Stimulated activated memory B cell treated with anti-CD40 and anti-IgM and Interleukin-4, amounts not matched to agents 10 μg/mL and 1 μg/mL and 100 μg/mL, for 72 hours (primary cell): ENCODE results near the gene B4GALT5.
"Not testable (repeated sequence)": the region's sequence is repeated elsewhere in the genome, so short reads cannot be mapped to it uniquely, and the experiment has no call there.

Experiments used
- ATAC-seq: fragments of 150-1000 bp; cut with Tn5 transposase; 2 replicates; pipeline ENCODE4 v1.10.0; 2021
- H3K27ac Mint-ChIP-seq: one replicate; pipeline ENCODE4 v1.8.0; 2022; ENCODE audit warnings: mild to moderate bottlenecking, mixed read lengths
- H3K27me3 Mint-ChIP-seq: one replicate; pipeline ENCODE4 v1.8.0; 2022; ENCODE audit warnings: mixed read lengths
- H3K36me3 Mint-ChIP-seq: one replicate; pipeline ENCODE4 v1.8.0; 2022; ENCODE audit warnings: mixed read lengths
- H3K4me1 Mint-ChIP-seq: one replicate; pipeline ENCODE4 v1.8.0; 2022; ENCODE audit warnings: mixed read lengths
- H3K4me3 Mint-ChIP-seq: one replicate; pipeline ENCODE4 v1.8.0; 2022; ENCODE audit warnings: mild to moderate bottlenecking, moderate library complexity, mixed read lengths
- H3K9me3 Mint-ChIP-seq: one replicate; pipeline ENCODE4 v1.8.0; 2022; ENCODE audit warnings: mixed read lengths

Gene B4GALT5

DNA sequence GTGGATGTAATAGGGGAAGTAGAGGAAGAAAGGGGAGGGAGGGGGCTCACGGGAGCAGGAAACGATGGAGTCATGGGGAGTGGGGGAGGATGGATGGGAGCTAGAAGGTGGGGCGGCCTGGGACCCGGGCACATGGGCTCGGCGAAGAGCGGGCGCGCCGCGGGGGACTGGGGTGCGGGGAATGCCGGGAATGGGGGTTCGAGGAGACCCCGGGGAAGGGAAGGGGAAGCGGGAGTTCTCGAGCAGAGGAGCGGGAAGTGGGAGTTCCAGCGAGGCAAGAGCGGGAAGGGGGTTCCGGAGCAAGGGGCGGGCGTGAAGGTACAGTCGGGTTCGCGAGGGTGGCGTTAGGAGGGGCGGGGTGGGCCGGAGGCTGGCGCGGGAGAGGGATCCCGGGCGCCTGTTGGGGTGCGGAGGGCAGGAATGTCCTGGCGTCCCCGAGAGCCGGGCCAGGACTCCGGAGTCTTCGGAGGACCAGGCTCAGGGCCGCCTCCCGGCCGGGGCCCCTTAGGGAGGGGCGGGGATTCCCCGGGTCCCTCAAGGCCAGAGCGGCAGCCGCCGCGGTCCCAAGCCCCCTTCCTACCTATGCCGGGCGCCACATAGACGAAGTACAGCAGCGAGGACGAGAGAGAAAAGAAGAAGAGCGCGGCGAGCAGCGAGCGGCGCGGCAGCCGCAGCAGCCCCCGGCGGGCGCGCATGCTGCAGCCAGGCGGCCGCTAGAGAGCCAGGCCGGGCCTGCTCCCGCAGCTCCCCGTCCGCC lies 504 bp downstream of the B4GALT5 start:
- no peaks in the 10 kb centered on the region for H3K9me3 Mint-ChIP-seq
- ATAC-seq = peak; percentile 81
- H3K4me3 Mint-ChIP-seq = peak overlapping the region; percentile 87
- H3K27me3 Mint-ChIP-seq = no peaks in the 10 kb centered on the region
- H3K36me3 Mint-ChIP-seq = peaks cover 7% of the 10 kb centered on the region
- peak overlapping the region; percentile 88 for H3K27ac Mint-ChIP-seq
- H3K4me1 Mint-ChIP-seq = peaks cover 52% of the 10 kb centered on the region

DNA sequence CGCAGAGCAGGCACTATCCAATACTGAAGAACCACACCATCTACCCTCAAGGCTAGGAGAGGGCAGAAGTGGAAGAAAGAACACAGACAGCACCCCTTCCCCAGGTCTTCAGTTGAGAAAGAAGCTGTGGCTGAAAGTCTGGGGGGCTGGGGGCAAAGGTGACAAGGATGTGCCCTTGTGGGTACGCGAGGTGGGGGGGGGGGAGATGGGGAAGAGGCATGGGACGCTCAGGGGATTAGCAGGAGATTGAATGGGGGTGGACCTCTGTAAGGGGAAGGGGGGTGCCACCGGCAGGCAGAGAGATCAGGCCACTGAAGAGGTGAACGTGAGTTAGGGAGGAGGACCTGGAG lies 1.1 kb downstream of the B4GALT5 start:
- H3K9me3 Mint-ChIP-seq = no peaks in the 10 kb centered on the region
- H3K4me1 Mint-ChIP-seq = peaks cover 52% of the 10 kb centered on the region
- peaks cover 7% of the 10 kb centered on the region for H3K36me3 Mint-ChIP-seq
- H3K27me3 Mint-ChIP-seq = no peaks in the 10 kb centered on the region
- no peak for ATAC-seq
- peak overlapping the region; percentile 87 for H3K4me3 Mint-ChIP-seq
- H3K27ac Mint-ChIP-seq = peak overlapping the region; percentile 88

DNA sequence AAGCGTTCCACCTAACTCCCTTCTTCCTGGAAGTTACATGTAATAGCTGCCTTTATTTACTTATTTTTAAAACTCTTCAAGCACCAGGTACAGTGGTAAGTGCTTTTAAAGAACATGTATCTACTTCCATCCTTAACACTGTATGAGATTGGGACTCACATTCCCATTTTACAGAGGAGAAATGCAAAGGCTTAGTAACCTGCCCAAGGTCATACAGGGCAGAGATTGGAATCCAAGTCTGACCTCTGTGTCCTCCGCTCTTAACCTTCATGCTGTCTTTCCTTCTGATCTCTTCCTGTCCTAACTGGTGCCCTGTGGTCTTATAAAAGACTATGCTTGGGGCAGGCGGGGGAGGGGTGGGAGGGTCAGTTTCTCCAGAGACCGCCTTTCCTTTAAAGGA lies 1.6 kb downstream of the B4GALT5 start:
- Mint-ChIP-seq H3K27ac (peak overlapping the region; percentile 88), H3K4me1 (peaks cover 55% of the 10 kb centered on the region), H3K27me3 (no peaks in the 10 kb centered on the region), H3K9me3 (no peaks in the 10 kb centered on the region), H3K4me3 (peak overlapping the region; percentile 87), H3K36me3 (peaks cover 7% of the 10 kb centered on the region)
- no peak for ATAC-seq

DNA sequence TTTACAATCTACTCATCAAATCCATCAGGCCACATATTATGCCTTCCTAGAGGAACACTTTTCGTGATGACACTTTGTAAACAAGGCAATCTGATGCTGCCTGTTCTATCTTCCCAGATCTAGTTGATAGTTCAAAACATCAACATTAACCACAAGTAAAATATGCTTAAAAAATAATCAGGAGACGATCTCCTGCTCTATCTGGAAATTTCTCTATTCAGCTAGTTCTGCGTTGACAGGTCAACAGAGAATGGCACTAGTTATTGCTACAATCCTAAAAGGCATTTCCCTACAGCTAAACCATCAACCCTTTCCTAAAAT lies 2.1 kb downstream of the B4GALT5 start:
- Mint-ChIP-seq H3K4me1 (peaks cover 60% of the 10 kb centered on the region), H3K36me3 (peaks cover 7% of the 10 kb centered on the region), H3K9me3 (no peaks in the 10 kb centered on the region), H3K27ac (peak overlapping the region; percentile 88), H3K27me3 (no peaks in the 10 kb centered on the region), H3K4me3 (peak overlapping the region; percentile 87)
- ATAC-seq = no peak

DNA sequence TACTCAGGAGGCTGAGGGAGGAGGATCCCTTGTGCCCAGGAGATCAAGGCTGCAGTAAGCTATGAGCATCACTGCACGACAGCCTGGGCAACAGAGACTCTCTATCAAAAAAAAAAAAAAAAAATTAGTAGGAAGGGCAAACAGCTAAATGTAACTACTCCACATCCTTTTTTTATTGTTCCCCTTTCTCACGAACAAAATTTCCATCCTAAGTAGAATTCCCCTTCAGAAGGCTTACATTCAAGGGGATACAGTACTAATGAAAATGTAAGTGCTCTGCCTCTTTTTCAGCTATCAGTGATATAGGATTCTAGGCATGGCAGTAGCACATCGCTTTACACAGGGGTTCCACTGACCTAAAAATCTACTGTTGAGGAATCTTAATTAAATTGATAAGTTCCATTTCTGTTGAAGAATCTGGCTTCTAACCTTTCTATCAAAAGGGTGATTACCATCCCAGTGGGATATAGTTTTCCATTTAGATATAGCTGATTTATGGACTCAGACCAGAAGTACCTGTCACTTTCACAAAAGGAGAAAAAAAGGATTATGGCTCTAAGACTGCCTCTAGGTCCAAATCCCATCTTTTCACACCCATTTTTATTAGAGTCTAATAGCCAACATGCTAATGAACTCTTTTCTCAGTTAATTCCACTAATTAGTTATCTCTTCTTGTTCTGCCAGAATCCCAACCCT lies 2.6 kb downstream of the B4GALT5 start:
- Mint-ChIP-seq H3K4me1 (peaks cover 64% of the 10 kb centered on the region), H3K27me3 (no peaks in the 10 kb centered on the region), H3K27ac (no peak overlapping the region), H3K4me3 (peak overlapping the region; percentile 87), H3K9me3 (no peaks in the 10 kb centered on the region), H3K36me3 (peaks cover 7% of the 10 kb centered on the region)
- no peak for ATAC-seq

DNA sequence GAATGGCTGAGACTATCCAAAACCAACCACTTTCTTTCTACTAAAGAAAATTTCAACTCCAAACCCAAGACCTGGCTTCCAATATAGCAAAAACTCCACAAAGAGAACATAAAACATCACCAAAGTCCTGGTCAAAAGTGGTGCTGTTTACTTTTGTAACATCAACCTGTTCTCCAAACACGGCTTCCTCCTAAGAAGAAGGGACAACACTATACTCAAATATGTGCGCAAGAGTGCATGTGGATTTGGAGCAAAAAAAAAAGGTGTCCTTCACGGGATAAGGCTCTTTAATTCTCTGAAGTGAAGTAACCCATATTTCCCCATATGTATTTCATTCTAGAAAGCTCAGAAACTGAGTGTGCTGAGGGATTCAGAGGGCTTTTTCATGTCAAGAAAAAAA lies 6.6 kb downstream of the B4GALT5 start:
- no peak for ATAC-seq
- H3K36me3 Mint-ChIP-seq = peaks cover 7% of the 10 kb centered on the region
- H3K27ac Mint-ChIP-seq = peak overlapping the region; percentile 9
- no peak overlapping the region for H3K4me3 Mint-ChIP-seq
- no peaks in the 10 kb centered on the region for H3K27me3 Mint-ChIP-seq
- peaks cover 67% of the 10 kb centered on the region for H3K4me1 Mint-ChIP-seq
- H3K9me3 Mint-ChIP-seq = no peaks in the 10 kb centered on the region

DNA sequence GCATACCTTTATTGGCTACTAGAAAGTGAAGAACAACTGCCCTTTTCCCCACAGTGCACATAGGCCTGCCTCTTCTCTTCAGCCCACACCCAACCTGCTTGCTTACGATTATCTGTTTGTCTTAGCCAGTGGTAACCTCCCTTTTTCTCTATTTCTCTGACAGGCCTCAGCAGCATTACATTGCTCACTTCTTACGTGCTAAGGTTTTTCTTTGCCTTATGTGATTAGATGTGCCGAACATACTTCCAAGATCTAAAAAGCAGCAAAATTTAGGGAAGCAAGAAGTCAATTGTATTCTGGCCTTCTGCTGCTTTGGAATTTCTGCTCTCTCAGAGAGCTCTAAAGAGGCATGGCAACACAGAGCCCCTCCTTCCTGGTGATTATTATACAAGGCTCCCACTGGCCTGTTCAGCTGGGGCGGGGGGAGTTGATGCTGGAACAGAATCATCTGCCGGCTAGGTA lies 7.0 kb downstream of the B4GALT5 start:
- no peaks in the 10 kb centered on the region for H3K9me3 Mint-ChIP-seq
- peaks cover 7% of the 10 kb centered on the region for H3K36me3 Mint-ChIP-seq
- no peak overlapping the region for H3K4me3 Mint-ChIP-seq
- ATAC-seq = no peak
- H3K27me3 Mint-ChIP-seq = no peaks in the 10 kb centered on the region
- peak overlapping the region; percentile 9 for H3K27ac Mint-ChIP-seq
- H3K4me1 Mint-ChIP-seq = peaks cover 67% of the 10 kb centered on the region

DNA sequence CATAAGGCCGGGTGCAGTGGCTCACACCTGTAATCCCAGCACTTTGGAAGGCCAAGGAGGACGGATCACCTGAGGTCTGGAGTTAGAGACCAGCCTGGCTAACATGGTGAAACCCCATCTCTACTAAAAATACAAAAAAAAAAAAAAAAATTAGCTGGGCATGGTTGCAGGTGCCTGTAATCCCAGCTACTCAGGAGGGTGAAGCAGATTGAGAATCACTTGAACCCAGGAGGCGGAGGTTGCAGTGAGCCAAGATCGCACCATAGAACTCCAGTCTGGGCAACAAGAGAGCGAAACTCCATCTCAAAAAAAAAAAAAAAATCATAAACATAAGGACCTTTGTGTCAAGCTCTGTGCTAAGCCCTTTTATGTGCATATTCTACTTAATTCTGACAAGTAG lies 7.8 kb downstream of the B4GALT5 start:
- H3K4me3 Mint-ChIP-seq, H3K27me3 Mint-ChIP-seq, H3K36me3 Mint-ChIP-seq, ATAC-seq, H3K9me3 Mint-ChIP-seq: not testable (repeated sequence)
- Mint-ChIP-seq H3K4me1 (peaks cover 67% of the 10 kb centered on the region), H3K27ac (peak overlapping the region; percentile 76)

DNA sequence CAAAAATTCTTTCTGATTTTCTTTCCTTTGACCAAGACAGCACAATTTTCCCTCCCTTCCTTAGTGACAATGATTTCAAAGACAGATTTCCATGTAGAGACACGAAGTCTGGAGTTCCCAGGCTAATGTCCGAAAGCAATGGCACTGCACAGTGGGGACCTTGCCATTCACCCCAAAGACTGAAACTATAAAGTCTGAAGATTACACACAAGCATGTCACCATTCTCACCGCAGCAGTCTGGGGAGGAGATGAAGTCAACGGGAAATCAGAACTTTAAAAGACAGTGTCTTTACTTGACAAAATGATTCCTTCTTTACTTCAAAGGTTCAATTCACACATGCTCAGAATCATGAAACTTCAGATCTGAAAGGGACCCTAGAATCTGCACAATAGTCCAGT lies 8.3 kb downstream of the B4GALT5 start:
- H3K4me1 Mint-ChIP-seq = peaks cover 63% of the 10 kb centered on the region
- peak overlapping the region; percentile 76 for H3K27ac Mint-ChIP-seq

DNA sequence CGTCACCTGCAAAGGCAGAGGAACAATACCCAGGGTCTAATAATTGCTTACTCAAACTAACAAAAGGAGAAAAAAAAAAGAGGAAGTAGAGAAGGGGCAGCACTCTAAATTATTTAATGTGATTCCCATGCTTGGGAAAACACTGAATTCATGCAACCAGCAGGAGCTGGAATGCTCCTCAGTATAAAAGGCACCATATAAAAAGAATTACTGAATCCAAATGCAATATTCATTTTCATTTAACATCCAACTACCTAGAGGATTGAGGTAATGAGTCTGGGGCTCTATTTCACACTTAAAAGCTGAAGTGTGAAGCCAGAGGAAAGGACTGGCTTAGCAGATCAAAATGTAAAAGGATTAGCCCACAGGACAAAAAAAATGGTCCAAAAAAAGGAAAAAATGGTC lies 8.7 kb downstream of the B4GALT5 start:
- Mint-ChIP-seq H3K27ac (peak overlapping the region; percentile 76), H3K4me3 (peak overlapping the region; percentile 49), H3K4me1 (peaks cover 62% of the 10 kb centered on the region), H3K9me3 (no peaks in the 10 kb centered on the region), H3K36me3 (no peaks in the 10 kb centered on the region), H3K27me3 (no peaks in the 10 kb centered on the region)
- peak; percentile 70 for ATAC-seq

More for the DNA sequence above, 8.3 kb downstream of the B4GALT5 start:
- H3K9me3 Mint-ChIP-seq = no peaks in the 10 kb centered on the region
- ATAC-seq = peak; percentile 72
- no peak overlapping the region for H3K4me3 Mint-ChIP-seq
- peaks cover under 1% of the 10 kb centered on the region for H3K36me3 Mint-ChIP-seq
- H3K27me3 Mint-ChIP-seq = no peaks in the 10 kb centered on the region

DNA sequence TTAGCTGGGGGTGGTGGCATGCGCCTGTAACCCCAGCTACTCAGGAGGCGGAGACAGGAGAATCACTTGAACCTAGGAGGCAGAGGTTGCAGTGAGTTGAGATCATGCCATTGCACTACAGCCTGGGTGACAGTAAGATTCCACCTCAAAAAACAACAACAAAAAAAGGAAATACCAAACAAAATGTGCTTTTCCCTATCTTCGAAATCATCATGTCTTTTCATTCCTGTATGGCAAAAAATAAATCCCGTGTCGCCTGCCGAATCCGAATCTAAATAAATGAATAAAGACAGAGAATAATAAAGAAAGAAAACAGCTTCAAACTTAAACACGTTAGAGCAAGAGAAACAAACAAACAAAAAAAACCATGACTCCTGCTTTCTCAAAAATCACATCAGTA lies 11.8 kb downstream of the B4GALT5 start:
- no peak for ATAC-seq
- Mint-ChIP-seq H3K9me3 (no peaks in the 10 kb centered on the region), H3K27ac (no peak overlapping the region), H3K27me3 (no peaks in the 10 kb centered on the region), H3K4me1 (peaks cover 73% of the 10 kb centered on the region), H3K36me3 (peaks cover 5% of the 10 kb centered on the region), H3K4me3 (no peak overlapping the region)

DNA sequence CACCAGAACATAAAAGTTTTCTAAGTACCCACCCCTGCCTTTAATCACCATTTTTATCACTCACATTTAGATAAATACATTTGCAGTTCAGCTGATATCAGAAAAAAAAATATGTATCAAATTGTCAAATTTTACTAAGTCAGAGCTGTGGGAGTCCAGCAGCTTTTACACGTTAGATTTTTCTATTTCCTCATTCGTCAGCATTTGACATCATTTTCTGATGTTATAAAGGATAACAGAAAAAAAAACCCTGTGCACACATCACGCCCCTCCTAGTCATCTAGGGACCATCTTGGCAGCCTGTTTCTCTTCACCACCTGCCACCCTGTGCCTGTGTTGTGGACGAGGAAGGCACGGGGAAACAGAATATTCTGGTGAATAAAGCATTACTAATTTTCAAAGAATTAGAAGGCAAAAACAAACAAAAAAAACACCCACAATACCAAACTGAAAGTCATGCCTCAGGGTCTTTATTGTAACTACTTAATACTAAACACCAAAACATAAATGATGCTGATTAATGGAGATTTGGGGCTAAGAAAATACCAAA lies 12.4 kb downstream of the B4GALT5 start:
- H3K4me3 Mint-ChIP-seq = no peak overlapping the region
- no peak for ATAC-seq

DNA sequence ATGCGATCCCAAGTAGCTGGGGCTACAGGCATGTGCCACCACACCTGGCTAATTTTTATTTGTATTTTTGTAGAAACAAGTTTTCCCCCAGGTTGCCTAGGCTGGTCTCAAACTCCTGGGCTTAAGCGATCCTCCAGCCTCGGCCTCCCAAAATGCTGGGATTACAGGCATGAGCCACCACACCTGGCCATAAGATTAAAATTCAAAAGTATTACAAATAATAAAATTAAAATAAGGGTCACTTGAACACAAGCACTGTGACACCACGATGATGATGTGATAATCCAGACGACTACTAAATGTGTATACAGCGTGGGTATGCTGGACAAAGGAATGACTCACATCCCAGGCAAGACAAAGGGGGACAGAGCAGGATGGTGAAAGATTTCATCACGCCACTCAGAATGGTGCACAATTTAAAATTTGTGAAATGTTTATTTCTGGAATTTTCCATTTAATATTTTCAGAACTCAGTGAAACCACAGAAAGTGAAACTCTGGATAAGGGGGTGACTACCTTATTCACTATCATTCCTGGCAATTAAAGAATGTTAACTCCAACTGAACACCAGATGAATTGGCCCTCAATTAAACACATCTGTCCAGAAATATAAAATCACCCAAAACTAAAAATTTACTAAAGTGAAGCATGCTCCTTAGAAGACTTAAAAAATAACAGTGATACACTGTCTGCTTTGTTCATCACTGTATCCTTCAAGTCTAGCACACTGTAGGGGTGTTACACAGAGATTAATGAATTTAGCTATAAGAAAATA lies 13.1 kb downstream of the B4GALT5 start:
- Mint-ChIP-seq H3K4me1 (peaks cover 62% of the 10 kb centered on the region), H3K4me3 (no peak overlapping the region), H3K36me3 (peaks cover 5% of the 10 kb centered on the region), H3K27me3 (no peaks in the 10 kb centered on the region), H3K9me3 (no peaks in the 10 kb centered on the region), H3K27ac (peak overlapping the region; percentile 70)
- no peak for ATAC-seq

More for the DNA sequence above, 12.4 kb downstream of the B4GALT5 start:
- H3K27me3 Mint-ChIP-seq = no peaks in the 10 kb centered on the region
- peaks cover 67% of the 10 kb centered on the region for H3K4me1 Mint-ChIP-seq
- H3K27ac Mint-ChIP-seq = no peak overlapping the region
- H3K9me3 Mint-ChIP-seq = no peaks in the 10 kb centered on the region
- H3K36me3 Mint-ChIP-seq = peaks cover 5% of the 10 kb centered on the region

DNA sequence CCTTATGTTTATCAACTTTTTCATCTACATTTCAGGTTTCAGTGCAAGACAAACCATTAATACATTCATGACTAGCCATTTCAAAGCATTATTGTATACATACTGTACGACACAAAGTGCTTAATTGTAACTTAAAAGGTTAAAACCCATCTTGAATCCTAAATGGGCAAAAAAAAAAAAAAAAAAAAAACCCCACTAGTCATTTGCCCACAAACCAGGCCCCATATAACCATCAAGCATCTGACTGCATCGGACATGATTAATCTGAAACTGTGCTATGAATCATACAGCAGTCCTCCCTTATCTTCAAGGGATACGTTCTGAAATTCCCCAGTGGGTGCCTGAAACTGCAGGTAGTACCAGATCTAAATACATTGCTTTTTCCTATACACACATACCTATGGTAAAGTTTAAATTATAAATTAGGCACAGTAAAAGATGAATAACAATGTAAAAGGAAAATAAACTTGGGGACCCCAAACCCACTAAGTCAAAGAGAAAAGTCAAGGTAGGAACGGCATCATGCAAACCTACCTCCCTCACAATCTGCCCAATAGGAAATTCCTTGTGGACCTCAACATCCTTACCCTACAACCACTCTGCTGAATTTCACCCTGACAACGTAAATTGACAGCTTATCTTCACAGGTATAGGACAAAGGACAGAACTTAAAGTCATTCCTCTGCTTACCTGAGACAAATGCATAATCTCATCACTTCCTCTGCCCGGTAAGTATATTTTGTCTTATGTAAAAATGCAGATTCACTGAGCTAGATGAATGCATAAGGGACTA lies 14.3 kb downstream of the B4GALT5 start:
- ATAC-seq = peak; percentile 91
- Mint-ChIP-seq H3K9me3 (no peaks in the 10 kb centered on the region), H3K4me1 (peaks cover 57% of the 10 kb centered on the region), H3K36me3 (peaks cover 5% of the 10 kb centered on the region), H3K27me3 (no peaks in the 10 kb centered on the region), H3K4me3 (peak overlapping the region; percentile 28), H3K27ac (peak overlapping the region; percentile 70)
